DND-41 (cell line): ENCODE data around the gene JMJD1C.

Experiments used
- ATAC-seq: fragments of 200-7000 bp; cut with Tn5 transposase; 3 replicates; pipeline ENCODE4 v1.9.1; 2021; ENCODE audit warnings: low read depth; ENCODE audit not compliant: insufficient read depth
- DNase-seq: peaks from one replicate; pipeline ENCODE4 v3.0.0-alpha.2; 2020
- H2AFZ ChIP-seq: 2 replicates; pipeline ENCODE4 v1.6.0; 2012; ENCODE audit warnings: low read depth, low read length
- H3K27ac ChIP-seq: 2 replicates; pipeline ENCODE4 v1.5.1; 2012; ENCODE audit warnings: low read length, inconsistent platforms
- H3K27me3 ChIP-seq: fragments of 200-600 bp; sonication (generic); 2 replicates; pipeline ENCODE4 v1.6.0; 2012; ENCODE audit warnings: low read length, mild to moderate bottlenecking, inconsistent platforms; ENCODE audit not compliant: insufficient read depth, poor library complexity
- H3K36me3 ChIP-seq: 2 replicates; pipeline ENCODE4 v1.5.1; 2012; ENCODE audit warnings: low read length, inconsistent platforms; ENCODE audit not compliant: insufficient read depth
- H3K4me1 ChIP-seq: 2 replicates; pipeline ENCODE4 v1.5.1; 2012; ENCODE audit warnings: mild to moderate bottlenecking, low read length; ENCODE audit not compliant: insufficient read depth
- H3K4me2 ChIP-seq: 2 replicates; pipeline ENCODE4 v1.6.0; 2012; ENCODE audit warnings: mild to moderate bottlenecking, moderate library complexity, low read length, inconsistent platforms; ENCODE audit not compliant: insufficient read depth
- H3K4me3 ChIP-seq, 2 experiments: fragments of 200-600 bp in 1 of 2; shearing (Covaris generic) in 1 of 2; 2 replicates each; pipeline ENCODE4 v1.5.1; 2012 to 2016; ENCODE audit warnings: inconsistent platforms in 2 of 2, low read length in 2 of 2, mild to moderate bottlenecking in 2 of 2, low read depth in 1 of 2, moderate library complexity in 1 of 2
- H3K79me2 ChIP-seq: 2 replicates; pipeline ENCODE4 v1.6.0; 2012; ENCODE audit warnings: low read length, inconsistent platforms; ENCODE audit not compliant: insufficient read depth
- H3K9ac ChIP-seq: 2 replicates; pipeline ENCODE4 v1.6.0; 2012; ENCODE audit warnings: low read depth, mild to moderate bottlenecking, inconsistent platforms, low read length, moderate library complexity
- H3K9me3 ChIP-seq: 2 replicates; pipeline ENCODE4 v1.5.1; 2012; ENCODE audit warnings: low read length, moderate library complexity, mild to moderate bottlenecking, inconsistent platforms; ENCODE audit not compliant: insufficient read depth, severe bottlenecking
- H4K20me1 ChIP-seq: 2 replicates; pipeline ENCODE4 v1.6.0; 2012; ENCODE audit warnings: low read length; ENCODE audit not compliant: insufficient read depth
- CTCF ChIP-seq: IDR thresholded peaks from 2 replicates; pipeline ENCODE4 v1.5.1; 2012; ENCODE audit warnings: borderline replicate concordance, low read length, moderate library complexity, mild to moderate bottlenecking; ENCODE audit not compliant: poor library complexity, severe bottlenecking; ENCODE audit errors: extremely low read depth
- EZH2 ChIP-seq: IDR thresholded peaks from 3 replicates; pipeline ENCODE4 v1.6.1; 2012; ENCODE audit warnings: borderline replicate concordance, low read depth, mild to moderate bottlenecking, moderate library complexity, low read length, inconsistent platforms; ENCODE audit not compliant: severe bottlenecking

JMJD1C gene

GRCh38 chr10:63217120-63217605 lies 248.6 kb downstream of the JMJD1C start:
- Histone ChIP-seq H3K4me2 (0 out of 2 replicates have a peak overlapping the region, but pooled peaks have one; percentile 12), H2AFZ (no peak overlapping the region), H3K79me2 (peaks cover 77% of the 10 kb centered on the region), H3K27me3 (no peaks in the 10 kb centered on the region), H4K20me1 (peaks cover 17% of the 10 kb centered on the region), H3K36me3 (peaks cover 38% of the 10 kb centered on the region), H3K9me3 (no peaks in the 10 kb centered on the region), H3K9ac (no peak overlapping the region), H3K4me3 (no peak overlapping the region), H3K27ac (no peak overlapping the region; the same call in 1 of the 2 replicates), H3K4me1 (no peaks in the 10 kb centered on the region)
- TF ChIP-seq EZH2 (no peak), CTCF (peak; percentile 76)
- DNase-seq (peak; percentile 20), ATAC-seq (peak; percentile 93)

- Histone ChIP-seq H4K20me1 (peaks cover 12% of the 10 kb centered on the region), H3K79me2 (peaks cover 77% of the 10 kb centered on the region), H3K36me3 (peaks cover 63% of the 10 kb centered on the region), H2AFZ (no peak overlapping the region), H3K4me3 (no peak overlapping the region), H3K27me3 (no peaks in the 10 kb centered on the region), H3K4me2 (no peak overlapping the region), H3K4me1 (no peaks in the 10 kb centered on the region), H3K27ac (no peak overlapping the region), H3K9ac (no peak overlapping the region), H3K9me3 (no peaks in the 10 kb centered on the region)
- no peak for ATAC-seq
- TF ChIP-seq EZH2 (no peak), CTCF (no peak)
- DNase-seq: no peak
These were observed 251.2 kb downstream of the JMJD1C start for GRCh38 chr10:63214571-63214970.

- Histone ChIP-seq H3K4me3 (no peak overlapping the region), H3K27ac (no peak overlapping the region), H3K79me2 (peaks cover 71% of the 10 kb centered on the region), H4K20me1 (peaks cover 15% of the 10 kb centered on the region), H3K36me3 (peaks cover 71% of the 10 kb centered on the region), H2AFZ (no peak overlapping the region), H3K4me2 (no peak overlapping the region), H3K4me1 (no peaks in the 10 kb centered on the region), H3K9me3 (no peaks in the 10 kb centered on the region), H3K27me3 (no peaks in the 10 kb centered on the region), H3K9ac (no peak overlapping the region)
- no peak for DNase-seq
- TF ChIP-seq CTCF: no peak
- no peak for TF ChIP-seq EZH2
- ATAC-seq: no peak
These were observed 252.3 kb downstream of the JMJD1C start for GRCh38 chr10:63213489-63213888.

GRCh38 chr10:63210611-63211196 lies 255.1 kb downstream of the JMJD1C start:
- DNase-seq (no peak), ATAC-seq (no peak)
- H3K27me3 ChIP-seq: no peaks in the 10 kb centered on the region
- H3K79me2 ChIP-seq: peaks cover 50% of the 10 kb centered on the region
- H4K20me1 ChIP-seq: peaks cover 15% of the 10 kb centered on the region
- peaks cover 90% of the 10 kb centered on the region for H3K36me3 ChIP-seq
- H3K4me2 ChIP-seq: no peak overlapping the region
- no peaks in the 10 kb centered on the region for H3K9me3 ChIP-seq
- H3K4me1 ChIP-seq: no peaks in the 10 kb centered on the region
- H3K4me3 ChIP-seq: no peak overlapping the region
- no peak for TF ChIP-seq CTCF
- TF ChIP-seq EZH2: no peak
- no peak overlapping the region for H2AFZ ChIP-seq
- H3K9ac ChIP-seq: no peak overlapping the region
- H3K27ac ChIP-seq: no peak overlapping the region
